CD4-positive, CD25-positive, alpha-beta regulatory T cell (primary cell): ENCODE results near the gene MND1. TPM values are rescaled to one million over a fixed set of nuclear protein-coding genes. Genes with fewer than 3 reads are reported as not detected.

Experiments used
- ATAC-seq, 2 donors: fragments of 150-1000 bp; cut with Tn5 transposase; one replicate each; pipeline ENCODE4 v1.10.0; 2021; ENCODE audit warnings: low read depth in 2 of 2, moderate number of reproducible peaks in 2 of 2, moderate library complexity in 1 of 2
- DNase-seq, 3 donors: peaks; one replicate each; pipeline versions ENCODE4 v3.0.0 to v3.0.0-alpha.2; 2012 to 2022; ENCODE audit warnings: mixed read lengths in 1 of 3
- H3K27ac ChIP-seq: one replicate; pipeline ENCODE4 v1.7.0; 2013; ENCODE audit warnings: mild to moderate bottlenecking, low read length; ENCODE audit not compliant: insufficient read depth, poor library complexity, severe bottlenecking
- H3K27me3 ChIP-seq: one replicate; pipeline ENCODE4 v1.7.0; 2013; ENCODE audit warnings: low read length; ENCODE audit not compliant: control insufficient read depth, insufficient read depth
- H3K36me3 ChIP-seq: one replicate; pipeline ENCODE4 v1.7.0; 2013; ENCODE audit warnings: mild to moderate bottlenecking, low read length, moderate library complexity; ENCODE audit not compliant: control insufficient read depth, insufficient read depth
- H3K4me1 ChIP-seq: 2 replicates; pipeline ENCODE4 v1.7.0; 2013; ENCODE audit warnings: mild to moderate bottlenecking, low read length; ENCODE audit not compliant: insufficient read depth, control insufficient read depth, poor library complexity, severe bottlenecking
- H3K4me3 ChIP-seq: one replicate; pipeline ENCODE4 v1.7.0; 2013; ENCODE audit warnings: low read depth, mild to moderate bottlenecking, low read length, moderate library complexity
- H3K9me3 ChIP-seq, 2 experiments: 1 replicate in 1 of 2; 2 replicates in 1 of 2; pipeline ENCODE4 v1.7.0; 2013; ENCODE audit warnings: low read length in 2 of 2, mild to moderate bottlenecking in 1 of 2, moderate library complexity in 1 of 2; ENCODE audit not compliant: control insufficient read depth in 2 of 2
- H3K27ac Mint-ChIP-seq, 3 donors: one replicate each; pipeline ENCODE4 v1.8.0; 2020 to 2022; ENCODE audit warnings: mild to moderate bottlenecking in 3 of 3, mixed read lengths in 3 of 3, moderate library complexity in 2 of 3
- H3K27me3 Mint-ChIP-seq: one replicate; pipeline ENCODE4 v1.8.0; 2022; ENCODE audit warnings: mild to moderate bottlenecking, mixed read lengths
- H3K36me3 Mint-ChIP-seq: one replicate; pipeline ENCODE4 v1.8.0; 2020; ENCODE audit warnings: mixed read lengths
- H3K4me1 Mint-ChIP-seq, 4 donors: one replicate each; pipeline ENCODE4 v1.8.0; 2020 to 2022; ENCODE audit warnings: mixed read lengths in 4 of 4, mild to moderate bottlenecking in 1 of 4
- H3K4me3 Mint-ChIP-seq, 4 donors: one replicate each; pipeline ENCODE4 v1.8.0; 2020 to 2022; ENCODE audit warnings: mild to moderate bottlenecking in 4 of 4, mixed read lengths in 4 of 4, moderate library complexity in 3 of 4
- H3K9me3 Mint-ChIP-seq, 7 donors: one replicate each; pipeline ENCODE4 v1.8.0; 2020 to 2022; ENCODE audit warnings: mixed read lengths in 7 of 7, mild to moderate bottlenecking in 3 of 7, moderate library complexity in 2 of 7
- polyA plus RNA-seq, 4 donors: library from polyadenylated mRNA; unstranded; fragments of 300-500 nt; fragmentation: Illumina TruSeq; gene quantifications; one replicate each; pipeline ENCODE4 v1.2.3, GENCODE V29; 2021
- total RNA-seq: library from RNA; stranded (reverse); gene quantifications from one replicate; pipeline ENCODE4 v1.2.3, GENCODE V29; 2022

MND1 gene
- total and polyA plus RNA-seq, 5 donors from 2014 or later, result 0.38 to 1.1 (median 0.79) TPM; not detected in 1

DNA sequence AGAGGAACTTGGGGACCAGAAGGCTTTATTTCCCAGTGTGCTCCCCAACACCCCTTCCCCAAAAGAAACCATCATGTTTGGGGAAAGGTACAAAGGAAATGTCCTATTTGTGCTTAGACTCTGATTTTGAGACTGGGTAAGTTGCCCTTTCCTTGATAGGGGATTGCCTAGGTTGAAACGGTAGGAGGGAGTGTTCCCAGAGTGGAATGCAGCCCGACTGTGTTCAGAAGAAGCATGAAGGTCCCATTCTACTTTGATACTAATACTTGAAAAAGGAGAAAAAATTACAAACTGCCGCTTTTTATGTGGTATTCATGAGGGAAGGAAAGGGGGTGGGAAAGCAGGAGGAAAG is 89.2 kb downstream of the MND1 start:
- no peak for ATAC-seq
- H3K4me1 Mint-ChIP-seq, result peaks cover 21 to 54% (median 40%) of the 10 kb centered on the region in 4 donors

DNA sequence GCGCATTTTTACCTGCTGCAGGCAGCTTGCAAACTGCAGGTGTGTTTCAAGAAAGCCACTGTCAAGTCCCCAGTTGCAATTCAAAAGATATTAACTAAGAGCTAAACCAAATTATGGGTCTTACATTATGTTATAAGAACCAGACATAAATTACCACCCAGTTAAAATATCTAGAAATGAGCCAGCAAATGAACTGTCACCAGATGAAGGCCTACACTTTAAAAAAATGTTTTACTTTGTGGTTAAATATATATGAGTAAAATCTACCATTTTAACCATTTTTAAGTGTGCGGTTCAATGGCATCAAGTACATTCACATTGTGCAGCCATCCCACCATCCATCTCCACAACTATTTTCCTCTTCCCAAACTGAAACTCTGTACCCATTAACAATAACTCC is 89.7 kb downstream of the MND1 start:
- Mint-ChIP-seq H3K4me1 (peaks cover 21 to 54% (median 40%) of the 10 kb centered on the region in 4 donors), H3K4me3 (peak overlapping the region; percentile 82 to 89 (median 82)), H3K27me3 (no peaks in the 10 kb centered on the region), H3K27ac (peak overlapping the region; percentile 85 to 96 (median 96)), H3K9me3 (peaks cover 0 to 1% (median 0%) of the 10 kb centered on the region in 7 donors), H3K36me3 (no peaks in the 10 kb centered on the region)
- H3K4me3 ChIP-seq, result peak overlapping the region; percentile 91
- no peaks in the 10 kb centered on the region for H3K9me3 ChIP-seq
- no peak for DNase-seq
- H3K4me1 ChIP-seq, result peaks cover 33% of the 10 kb centered on the region
- peak overlapping the region; percentile 69 for H3K27ac ChIP-seq
- ATAC-seq, result no peak
- no peaks in the 10 kb centered on the region for H3K36me3 ChIP-seq
- H3K27me3 ChIP-seq, result no peaks in the 10 kb centered on the region

More for the DNA sequence above, 89.2 kb downstream of the MND1 start:
- Histone ChIP-seq H3K4me3 (peak overlapping the region; percentile 91), H3K9me3 (no peaks in the 10 kb centered on the region), H3K36me3 (no peaks in the 10 kb centered on the region), H3K27me3 (no peaks in the 10 kb centered on the region), H3K4me1 (peaks cover 31% of the 10 kb centered on the region), H3K27ac (peak overlapping the region; percentile 69)
- H3K27me3 Mint-ChIP-seq, result no peaks in the 10 kb centered on the region
- peaks cover 0 to 1% (median 0%) of the 10 kb centered on the region in 7 donors for H3K9me3 Mint-ChIP-seq
- no peaks in the 10 kb centered on the region for H3K36me3 Mint-ChIP-seq
- peak overlapping the region; percentile 82 to 89 (median 82) for H3K4me3 Mint-ChIP-seq
- H3K27ac Mint-ChIP-seq, result peak overlapping the region; percentile 85 to 96 (median 96)
- DNase-seq, result no peak

DNA sequence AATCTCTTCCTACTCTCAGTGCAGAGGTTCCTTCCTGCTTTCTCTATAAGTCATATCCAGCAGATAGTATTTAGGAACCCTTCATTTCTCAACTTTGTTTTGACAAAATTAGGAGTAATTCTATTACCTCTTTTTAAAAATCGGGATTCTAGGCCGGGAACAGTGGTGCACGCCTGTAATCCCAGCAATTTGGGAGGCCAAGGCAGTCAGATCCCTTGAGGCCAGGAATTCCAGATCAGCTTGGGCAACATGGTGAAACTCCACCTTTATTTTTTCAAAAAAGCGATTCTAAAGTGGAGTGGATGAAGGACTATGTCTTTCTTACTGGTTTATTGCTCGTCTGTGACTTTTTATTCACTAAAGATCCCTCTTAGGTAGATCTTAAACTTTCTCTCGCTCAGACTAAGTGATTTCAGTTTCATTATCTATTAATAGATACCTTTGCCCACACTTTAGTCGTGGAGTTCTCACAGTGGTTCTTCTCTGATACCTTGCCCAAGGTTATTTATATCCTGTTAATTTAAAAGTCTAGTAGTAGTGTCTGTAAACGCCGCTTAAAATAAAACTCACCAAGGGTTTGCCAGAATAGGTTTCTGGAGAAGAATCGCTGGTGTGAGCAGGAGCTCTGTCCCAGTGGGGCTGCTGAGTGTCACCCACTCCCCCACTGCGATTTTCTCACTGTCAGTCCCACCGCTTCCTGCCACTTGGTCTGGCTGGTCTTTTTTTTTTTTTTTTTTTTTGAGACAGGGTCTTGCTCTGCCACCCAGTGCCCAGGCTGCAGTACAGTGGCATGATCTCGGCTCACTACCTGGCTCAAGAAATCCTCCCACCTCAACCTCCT is 94.6 kb downstream of the MND1 start:
- no peaks in the 10 kb centered on the region for H3K9me3 ChIP-seq
- H3K4me1 ChIP-seq, result peaks cover 24% of the 10 kb centered on the region
- H3K36me3 ChIP-seq, result no peaks in the 10 kb centered on the region
- no peaks in the 10 kb centered on the region for H3K27me3 Mint-ChIP-seq
- ATAC-seq, result peak; percentile 85
- peaks cover 11 to 40% (median 21%) of the 10 kb centered on the region in 4 donors for H3K4me1 Mint-ChIP-seq
- peak overlapping the region; percentile 80 for H3K27ac ChIP-seq
- peak overlapping the region; percentile 85 to 98 (median 93) for H3K27ac Mint-ChIP-seq
- no peaks in the 10 kb centered on the region for H3K27me3 ChIP-seq
- no peaks in the 10 kb centered on the region for H3K9me3 Mint-ChIP-seq
- H3K4me3 Mint-ChIP-seq, result peak overlapping the region; percentile 40 to 92 (median 84)
- no peaks in the 10 kb centered on the region for H3K36me3 Mint-ChIP-seq
- H3K4me3 ChIP-seq, result peak overlapping the region; percentile 84
- DNase-seq, result peak in 2 of 3 donors; percentile 60 to 82

DNA sequence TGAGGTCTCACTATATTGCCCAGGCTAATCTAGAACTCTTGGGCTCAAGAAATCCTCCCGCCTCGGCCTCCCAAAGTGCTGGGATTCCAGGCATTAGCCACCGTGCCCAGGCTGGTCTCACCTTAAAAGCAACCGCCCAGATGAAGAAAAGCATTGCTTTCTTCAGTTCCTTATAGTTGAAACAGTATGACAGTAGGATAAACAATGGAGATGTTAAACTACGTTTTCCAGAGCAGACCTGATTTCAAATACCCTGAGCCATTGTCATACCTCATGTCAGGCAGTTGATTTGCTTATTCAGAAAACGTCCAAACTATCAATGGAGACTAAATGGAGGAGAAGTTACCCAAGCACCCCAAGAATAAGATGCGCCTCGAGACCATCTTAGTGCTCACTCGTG is 95.3 kb downstream of the MND1 start:
- Histone ChIP-seq H3K4me1 (peaks cover 19% of the 10 kb centered on the region), H3K4me3 (peak overlapping the region; percentile 31)
- peaks cover 11 to 34% (median 17%) of the 10 kb centered on the region in 4 donors for H3K4me1 Mint-ChIP-seq

DNA sequence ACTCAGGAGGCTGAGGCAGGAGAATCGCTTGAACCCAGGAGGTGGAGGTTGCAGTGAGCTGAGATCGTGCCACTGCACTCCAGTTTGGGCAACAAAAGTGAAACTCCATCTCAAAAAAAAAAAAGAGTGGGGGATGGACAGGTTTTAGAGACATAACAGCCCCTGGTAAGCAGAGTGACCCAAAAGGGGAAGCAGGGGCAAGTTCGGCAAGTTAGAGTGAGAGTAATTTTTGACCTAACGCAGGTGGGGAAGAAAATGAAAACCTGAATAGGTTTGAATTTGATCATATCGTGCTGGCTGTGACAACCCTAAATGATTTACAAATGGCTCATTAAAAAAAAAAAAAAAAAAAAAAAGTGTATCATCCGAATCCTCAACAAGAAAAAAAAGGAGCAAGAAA is 96.0 kb downstream of the MND1 start:
- H3K9me3 Mint-ChIP-seq, result no peaks in the 10 kb centered on the region

More for the DNA sequence above, 95.3 kb downstream of the MND1 start:
- Mint-ChIP-seq H3K9me3 (no peaks in the 10 kb centered on the region), H3K27ac (peak overlapping the region in 1 of 3 donors; percentile 93), H3K36me3 (no peaks in the 10 kb centered on the region), H3K27me3 (no peaks in the 10 kb centered on the region), H3K4me3 (peak overlapping the region in 3 of 4 donors; percentile 15 to 85 (median 83))
- Histone ChIP-seq H3K36me3 (no peaks in the 10 kb centered on the region), H3K9me3 (no peaks in the 10 kb centered on the region), H3K27me3 (no peaks in the 10 kb centered on the region), H3K27ac (no peak overlapping the region)
- DNase-seq (no peak), ATAC-seq (no peak)

DNA sequence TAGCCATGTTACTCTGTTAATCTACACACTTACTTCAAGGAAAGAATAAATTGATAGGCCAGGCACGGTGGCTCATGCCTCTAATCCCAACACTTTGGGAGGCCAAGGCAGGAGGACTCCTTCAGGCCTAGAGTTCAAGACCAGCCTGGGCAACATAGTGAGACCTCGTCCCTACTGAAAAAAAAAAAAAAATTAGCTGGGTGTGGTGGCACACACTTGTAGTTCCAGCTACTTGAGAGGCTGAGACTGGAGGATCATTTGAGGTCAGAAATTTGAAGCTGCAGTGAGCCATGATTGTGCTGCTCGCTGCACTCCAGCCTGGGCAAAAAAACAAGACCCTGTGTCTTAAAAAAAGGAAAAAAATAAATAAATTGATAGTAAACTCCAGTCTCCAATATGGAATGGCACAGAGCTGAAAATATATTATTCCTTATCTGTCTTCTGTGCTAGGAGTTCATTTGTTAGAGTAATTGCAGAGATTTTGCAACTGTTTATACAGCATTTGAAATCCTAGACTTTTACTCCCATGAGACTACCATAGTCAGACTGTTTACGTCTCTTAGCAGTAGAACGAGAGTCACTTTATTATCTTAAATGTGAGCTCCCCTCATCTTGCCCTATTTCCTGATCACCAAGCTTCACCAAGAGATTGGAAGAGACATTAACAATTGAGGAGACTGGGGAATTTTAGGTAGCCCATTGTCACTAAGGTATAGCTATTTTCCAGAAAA is 102.9 kb downstream of the MND1 start:
- no peaks in the 10 kb centered on the region for H3K9me3 ChIP-seq
- H3K4me3 ChIP-seq, result no peak overlapping the region
- Mint-ChIP-seq H3K4me1 (peaks cover 8 to 30% (median 16%) of the 10 kb centered on the region in 4 donors), H3K27ac (peak overlapping the region in 1 of 3 donors; percentile 49), H3K36me3 (no peaks in the 10 kb centered on the region), H3K9me3 (peaks cover 0 to 1% (median 0%) of the 10 kb centered on the region in 7 donors), H3K4me3 (no peak overlapping the region), H3K27me3 (no peaks in the 10 kb centered on the region)
- no peak overlapping the region for H3K27ac ChIP-seq
- H3K27me3 ChIP-seq, result no peaks in the 10 kb centered on the region
- ATAC-seq (no peak), DNase-seq (no peak)
- H3K4me1 ChIP-seq, result peaks cover 14% of the 10 kb centered on the region
- H3K36me3 ChIP-seq, result no peaks in the 10 kb centered on the region

More for the DNA sequence above, 96.0 kb downstream of the MND1 start:
- H3K36me3 Mint-ChIP-seq, result no peaks in the 10 kb centered on the region
- Histone ChIP-seq H3K27ac (no peak overlapping the region), H3K4me3 (no peak overlapping the region), H3K4me1 (peaks cover 19% of the 10 kb centered on the region), H3K9me3 (no peaks in the 10 kb centered on the region), H3K36me3 (no peaks in the 10 kb centered on the region), H3K27me3 (no peaks in the 10 kb centered on the region)
- peaks cover 11 to 34% (median 17%) of the 10 kb centered on the region in 4 donors for H3K4me1 Mint-ChIP-seq
- DNase-seq (no peak), ATAC-seq (no peak)
- H3K27me3 Mint-ChIP-seq, result no peaks in the 10 kb centered on the region
- peak overlapping the region in 2 of 4 donors; percentile 29 to 78 for H3K4me3 Mint-ChIP-seq
- H3K27ac Mint-ChIP-seq, result no peak overlapping the region

DNA sequence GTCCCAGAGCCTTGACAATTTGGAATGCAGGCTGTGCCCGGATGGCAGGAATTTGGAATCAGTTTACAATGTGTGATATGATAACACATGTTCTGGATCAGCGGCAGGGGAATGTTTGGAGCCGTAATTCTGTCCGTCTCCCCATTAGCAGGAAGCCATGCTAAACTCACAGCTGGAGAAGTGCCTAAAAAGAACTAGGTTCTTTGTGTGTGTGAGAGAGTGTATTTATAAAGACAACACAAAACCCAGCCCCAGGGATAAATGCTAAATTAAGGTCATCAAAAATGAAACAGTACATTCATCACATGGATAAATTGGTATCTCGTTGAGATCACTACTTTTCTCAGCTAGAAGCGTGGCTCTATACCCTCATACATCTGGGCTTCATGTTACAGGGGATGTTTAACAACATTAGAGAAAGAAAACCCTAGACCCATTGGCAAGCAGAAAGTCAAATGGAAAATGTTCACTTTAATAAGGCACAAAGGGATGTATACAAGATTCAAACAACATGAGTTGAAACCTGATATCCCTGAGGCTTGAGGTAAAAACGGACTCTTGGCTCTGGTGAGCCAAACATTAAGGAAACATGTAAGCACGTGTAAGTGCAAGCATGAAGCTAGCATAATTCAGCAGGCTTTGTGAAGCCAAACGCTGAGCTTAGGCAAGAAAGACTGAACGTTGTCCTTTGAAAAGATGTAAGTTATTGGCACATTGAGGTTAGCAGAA is 103.7 kb downstream of the MND1 start:
- no peaks in the 10 kb centered on the region for H3K36me3 Mint-ChIP-seq
- Histone ChIP-seq H3K9me3 (no peaks in the 10 kb centered on the region), H3K27ac (no peak overlapping the region), H3K27me3 (no peaks in the 10 kb centered on the region), H3K36me3 (no peaks in the 10 kb centered on the region), H3K4me3 (no peak overlapping the region), H3K4me1 (peaks cover 14% of the 10 kb centered on the region)
- H3K9me3 Mint-ChIP-seq, result peaks cover 0 to 1% (median 0%) of the 10 kb centered on the region in 7 donors
- no peak overlapping the region for H3K4me3 Mint-ChIP-seq
- peak overlapping the region in 1 of 3 donors; percentile 32 for H3K27ac Mint-ChIP-seq
- ATAC-seq (no peak), DNase-seq (no peak)
- peaks cover 8 to 29% (median 18%) of the 10 kb centered on the region in 4 donors for H3K4me1 Mint-ChIP-seq
- no peaks in the 10 kb centered on the region for H3K27me3 Mint-ChIP-seq
